ENCODE data around the gene MYL4. TPM values are rescaled to one million over a fixed set of nuclear protein-coding genes. Genes with fewer than 3 reads are reported as not detected.
A peak's percentile ranks its signal among the peaks of the same experiment; 100 is the strongest.
"Not testable (repeated sequence)": the region's sequence is repeated elsewhere in the genome, so short reads cannot be mapped to it uniquely, and the experiment has no call there.

Gene MYL4
- total RNA-seq, 4 donors from 2014 or later, result 4.8 TPM; not detected in 3

DNA sequence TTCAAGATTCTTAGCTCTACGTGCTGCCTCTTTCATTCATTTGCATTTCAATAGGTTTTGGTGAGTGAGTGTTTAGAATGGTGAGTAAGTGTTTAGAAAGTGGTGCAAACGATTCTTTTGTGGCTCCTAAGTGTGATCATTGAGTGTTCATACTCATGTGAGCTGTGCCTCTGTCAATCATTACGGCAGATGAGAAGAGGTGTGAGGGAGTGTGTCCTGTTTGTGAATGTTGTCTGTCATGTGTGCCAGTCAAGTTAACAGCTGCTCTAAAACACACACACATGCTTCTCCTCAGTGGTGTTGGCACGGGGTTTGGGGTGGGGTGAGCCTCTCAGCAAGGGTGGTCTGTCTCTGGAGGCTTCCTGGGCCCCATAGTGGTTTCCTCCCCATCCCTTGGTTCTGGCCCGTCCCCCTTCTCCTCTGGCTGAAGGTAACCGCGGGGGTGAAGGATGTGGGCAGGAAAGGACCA, 11.4 kb downstream of the MYL4 start:
- Histone ChIP-seq H3K36me3 (no peaks in the 10 kb centered on the region), H3K4me3 (no peak overlapping the region), H3K27ac (no peak overlapping the region), H3K4me1 (peaks cover 0 to 24% (median 9%) of the 10 kb centered on the region in 3 donors), H3K27me3 (no peaks in the 10 kb centered on the region), H3K9me3 (no peaks in the 10 kb centered on the region)
- TF ChIP-seq POLR2AphosphoS5 (IDR thresholded peaks at IDR 0.05) (no peak), EP300 (IDR thresholded peaks at IDR 0.05) (no peak), POLR2A (IDR thresholded peaks at IDR 0.05) (no peak)
- TF ChIP-seq, protein P1, sequence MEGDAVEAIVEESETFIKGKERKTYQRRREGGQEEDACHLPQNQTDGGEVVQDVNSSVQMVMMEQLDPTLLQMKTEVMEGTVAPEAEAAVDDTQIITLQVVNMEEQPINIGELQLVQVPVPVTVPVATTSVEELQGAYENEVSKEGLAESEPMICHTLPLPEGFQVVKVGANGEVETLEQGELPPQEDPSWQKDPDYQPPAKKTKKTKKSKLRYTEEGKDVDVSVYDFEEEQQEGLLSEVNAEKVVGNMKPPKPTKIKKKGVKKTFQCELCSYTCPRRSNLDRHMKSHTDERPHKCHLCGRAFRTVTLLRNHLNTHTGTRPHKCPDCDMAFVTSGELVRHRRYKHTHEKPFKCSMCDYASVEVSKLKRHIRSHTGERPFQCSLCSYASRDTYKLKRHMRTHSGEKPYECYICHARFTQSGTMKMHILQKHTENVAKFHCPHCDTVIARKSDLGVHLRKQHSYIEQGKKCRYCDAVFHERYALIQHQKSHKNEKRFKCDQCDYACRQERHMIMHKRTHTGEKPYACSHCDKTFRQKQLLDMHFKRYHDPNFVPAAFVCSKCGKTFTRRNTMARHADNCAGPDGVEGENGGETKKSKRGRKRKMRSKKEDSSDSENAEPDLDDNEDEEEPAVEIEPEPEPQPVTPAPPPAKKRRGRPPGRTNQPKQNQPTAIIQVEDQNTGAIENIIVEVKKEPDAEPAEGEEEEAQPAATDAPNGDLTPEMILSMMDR (IDR thresholded peaks at IDR 0.05), result no peak
- no peak for ATAC-seq
- WGBS, 2 donors (ENCODE audit: low coverage in 1 of 2), result 55 to 71% methylated on average over 3 of the region's 7 CpGs

DNA sequence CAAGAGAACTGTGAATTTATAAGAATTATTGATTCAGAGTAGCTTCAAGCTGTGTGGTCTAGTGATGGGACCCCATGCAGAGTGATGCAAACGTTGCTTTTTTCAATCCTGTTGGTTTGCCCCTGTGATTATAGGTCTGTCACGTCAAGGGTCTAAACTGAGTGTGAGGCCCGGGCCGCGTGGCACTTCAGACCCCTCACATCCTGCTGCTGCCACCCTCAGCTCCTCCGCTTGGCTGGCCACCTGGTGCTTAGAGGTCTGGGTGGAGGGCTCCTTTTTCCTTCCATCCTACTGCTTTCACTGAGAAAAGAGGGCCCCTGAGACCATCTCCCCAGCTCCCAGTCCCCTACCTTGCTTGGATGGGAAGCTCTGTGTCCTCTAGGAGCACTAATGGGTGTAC, 12.0 kb downstream of the MYL4 start:
- 79 to 88% methylated on average over 5 of the region's 6 CpGs for WGBS, 2 donors (ENCODE audit: low coverage in 1 of 2)
- Histone ChIP-seq H3K27ac (no peak overlapping the region), H3K4me3 (no peak overlapping the region), H3K4me1 (peaks cover 0 to 30% (median 13%) of the 10 kb centered on the region in 3 donors), H3K27me3 (no peaks in the 10 kb centered on the region), H3K9me3 (no peaks in the 10 kb centered on the region), H3K36me3 (no peaks in the 10 kb centered on the region)
- ATAC-seq, result no peak
- no peak for TF ChIP-seq POLR2AphosphoS5 (IDR thresholded peaks at IDR 0.05)
- TF ChIP-seq, protein P1 (IDR thresholded peaks at IDR 0.05), result no peak

DNA sequence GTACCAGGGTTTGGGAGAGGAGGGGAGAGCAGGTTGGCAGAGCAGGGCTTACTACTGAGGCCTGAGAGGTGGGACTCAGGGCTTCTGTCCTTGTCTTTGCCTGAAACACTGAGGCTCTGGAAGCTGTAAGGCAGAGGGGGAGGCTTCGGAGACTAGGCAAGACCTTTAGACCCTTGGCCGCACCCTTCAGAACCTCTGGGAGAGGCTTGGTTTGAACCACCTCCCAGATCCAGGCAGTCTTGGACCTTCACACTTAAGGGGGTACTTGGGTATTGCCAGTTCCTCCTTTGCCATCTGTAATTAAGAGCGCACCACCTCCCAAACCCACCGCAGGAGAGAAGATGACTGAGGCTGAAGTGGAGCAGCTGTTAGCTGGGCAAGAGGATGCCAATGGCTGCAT, 12.9 kb downstream of the MYL4 start:
- ATAC-seq, result no peak
- peaks cover 0 to 39% (median 16%) of the 10 kb centered on the region in 3 donors for H3K4me1 ChIP-seq
- H3K27me3 ChIP-seq, result no peaks in the 10 kb centered on the region
- no peak overlapping the region for H3K27ac ChIP-seq
- TF ChIP-seq POLR2A (IDR thresholded peaks at IDR 0.05), result no peak
- H3K4me3 ChIP-seq, result no peak overlapping the region
- WGBS, 2 donors (ENCODE audit: low coverage in 1 of 2), result no CpG with 5 or more reads among the region's 4 CpGs
- no peaks in the 10 kb centered on the region for H3K9me3 ChIP-seq
- no peaks in the 10 kb centered on the region for H3K36me3 ChIP-seq

GRCh38 chr17:47223007-47223406, 13.9 kb downstream of the MYL4 start:
- H3K4me1 ChIP-seq, result peaks cover 0 to 40% (median 16%) of the 10 kb centered on the region in 3 donors
- H3K36me3 ChIP-seq, result no peaks in the 10 kb centered on the region
- H3K27me3 ChIP-seq, result no peaks in the 10 kb centered on the region
- 85% methylated on average over 3 of the region's 3 CpGs; no CpG with 5 or more reads in 1 of the 2 donors for WGBS, 2 donors (ENCODE audit: low coverage in 1 of 2)
- no peak for TF ChIP-seq EP300 (IDR thresholded peaks at IDR 0.05)
- no peak for TF ChIP-seq POLR2AphosphoS5 (IDR thresholded peaks at IDR 0.05)
- no peak for TF ChIP-seq POLR2A (IDR thresholded peaks at IDR 0.05)
- ATAC-seq, result no peak
- H3K27ac ChIP-seq, result peak overlapping the region in 2 of 4 donors; percentile 79 to 82
- H3K4me3 ChIP-seq, result no peak overlapping the region
- H3K9me3 ChIP-seq, result no peaks in the 10 kb centered on the region

GRCh38 chr17:47223460-47223859, 14.3 kb downstream of the MYL4 start:
- no peaks in the 10 kb centered on the region for H3K9me3 ChIP-seq
- peaks cover 0 to 40% (median 16%) of the 10 kb centered on the region in 3 donors for H3K4me1 ChIP-seq
- TF ChIP-seq POLR2AphosphoS5 (IDR thresholded peaks at IDR 0.05) (no peak), POLR2A (IDR thresholded peaks at IDR 0.05) (no peak), EP300 (IDR thresholded peaks at IDR 0.05) (no peak)
- TF ChIP-seq, protein P1 (IDR thresholded peaks at IDR 0.05), result no peak
- H3K4me3 ChIP-seq, result no peak overlapping the region
- no peaks in the 10 kb centered on the region for H3K27me3 ChIP-seq
- H3K27ac ChIP-seq, result peak overlapping the region in 3 of 4 donors; percentile 72 to 82 (median 79)
- 88 to 93% methylated on average over 3 of the region's 5 CpGs for WGBS, 2 donors (ENCODE audit: low coverage in 1 of 2)
- H3K36me3 ChIP-seq, result no peaks in the 10 kb centered on the region
- no peak for ATAC-seq

DNA sequence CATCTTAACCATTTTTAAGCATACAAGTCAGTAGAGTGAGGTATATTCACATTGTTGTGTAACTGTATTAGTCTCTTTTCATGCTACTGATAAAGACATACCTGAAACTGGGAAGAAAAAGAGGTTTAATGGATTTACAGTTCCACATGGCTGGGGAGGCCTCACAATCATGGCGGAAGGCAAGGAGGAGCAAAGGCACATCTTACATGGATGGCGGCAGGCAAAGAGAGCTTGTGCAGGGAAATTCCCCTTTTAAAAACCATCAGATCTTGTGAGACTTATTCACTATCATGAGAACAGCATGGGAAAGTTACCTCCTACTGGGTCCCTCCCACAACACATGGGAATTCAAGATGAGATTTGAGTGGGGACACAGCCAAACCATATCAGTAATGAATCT, 14.9 kb downstream of the MYL4 start:
- not testable (repeated sequence) for H3K9me3 ChIP-seq, ATAC-seq, H3K27me3 ChIP-seq, H3K4me3 ChIP-seq, H3K36me3 ChIP-seq
- peaks cover 0 to 41% (median 16%) of the 10 kb centered on the region in 3 donors for H3K4me1 ChIP-seq
- H3K27ac ChIP-seq, result peak overlapping the region in 3 of 4 donors; percentile 72 to 82 (median 79)
- 84 to 90% methylated on average over 2 of the region's 2 CpGs for WGBS, 2 donors (ENCODE audit: low coverage in 1 of 2)

Measured in gastroesophageal sphincter (tissue), 4 donors.